Spleen (tissue), 11 donors: ENCODE data around the gene HMHB1. TPM values are rescaled to one million over a fixed set of nuclear protein-coding genes. Genes with fewer than 3 reads are reported as not detected.

Experiments used
- DNase-seq: peaks from one replicate; pipeline ENCODE4 v3.0.0-alpha.2; 2020
- H3K27ac ChIP-seq, 8 donors: fragments of 200-600 bp; sonication (generic) in 7 of 8; 1 replicate in 4 of 8; 2 replicates in 4 of 8; pipeline versions ENCODE4 v1.5.0 to v1.8.0; 2016 to 2021; ENCODE audit warnings: inconsistent platforms in 4 of 8, mild to moderate bottlenecking in 4 of 8, moderate library complexity in 1 of 8
- H3K27me3 ChIP-seq, 7 donors: fragments of 200-600 bp; sonication (generic) in 6 of 7; replicated peaks in 1 of 7; 1 replicate in 4 of 7; 2 replicates in 3 of 7; pipeline versions ENCODE4 v1.5.0 to v1.8.0; 2016 to 2021; ENCODE audit warnings: inconsistent platforms in 3 of 7, mild to moderate bottlenecking in 1 of 7
- H3K36me3 ChIP-seq, 6 donors: fragments of 200-600 bp; sonication (generic) in 5 of 6; 1 replicate in 4 of 6; 2 replicates in 2 of 6; pipeline versions ENCODE4 v1.5.0 to v1.8.0; 2016 to 2021; ENCODE audit warnings: inconsistent platforms in 2 of 6
- H3K4me1 ChIP-seq, 6 donors: fragments of 200-600 bp; sonication (generic) in 5 of 6; 1 replicate in 3 of 6; 2 replicates in 3 of 6; pipeline versions ENCODE4 v1.5.0 to v1.8.0; 2016 to 2021; ENCODE audit warnings: inconsistent platforms in 3 of 6
- H3K4me3 ChIP-seq, 8 donors: fragments of 200-600 bp; sonication (generic) in 7 of 8; 1 replicate in 4 of 8; 2 replicates in 4 of 8; pipeline versions ENCODE4 v1.5.0 to v1.8.0; 2016 to 2021; ENCODE audit warnings: inconsistent platforms in 4 of 8, mild to moderate bottlenecking in 4 of 8, moderate library complexity in 2 of 8
- H3K9me3 ChIP-seq, 8 donors: fragments of 200-600 bp; sonication (generic) in 7 of 8; 1 replicate in 4 of 8; 2 replicates in 4 of 8; pipeline versions ENCODE4 v1.5.0 to v1.8.0; 2016 to 2021; ENCODE audit warnings: inconsistent platforms in 4 of 8
- CTCF ChIP-seq, 11 experiments: fragments of 200-600 bp in 7 of 11; fragments of 450-650 bp in 4 of 11; sonication (generic) in 4 of 11; IDR thresholded peaks in 8 of 11; conservative IDR thresholded peaks in 3 of 11; 1 replicate in 7 of 11; 2 replicates in 4 of 11; pipeline versions ENCODE4 v1.4.0 to v1.8.0; 2016 to 2021; ENCODE audit warnings: antibody characterized with exemption in 11 of 11, inconsistent platforms in 4 of 11, mild to moderate bottlenecking in 1 of 11
- POLR2A ChIP-seq, 3 donors: fragments of 450-650 bp; IDR thresholded peaks; one replicate each; pipeline ENCODE4 v1.5.1; 2017; ENCODE audit warnings: antibody characterized with exemption in 3 of 3, mild to moderate bottlenecking in 1 of 3
- POLR2AphosphoS5 ChIP-seq, 3 donors: sonication (generic); formaldehyde crosslinking; IDR thresholded peaks; one replicate each; pipeline ENCODE4 v1.5.1; 2017; ENCODE audit warnings: antibody characterized with exemption in 3 of 3
- WGBS, 5 donors: extraction: QIAGEN DNeasy Blood & Tissue Kit in 3 of 5; methylation state at CpG; one replicate each; pipeline versions ENCODE4 v1.1.5 to v1.1.7; 2013 to 2018; 5-methylcytosine and 5-hydroxymethylcytosine counted together
- intact Hi-C: fragments of 100-400 bp; cut with DNase I; formaldehyde crosslinking; loops from one replicate; pipeline ENCODE4 v1.15.0; 2023; ENCODE audit warnings: low total_unique reads
- polyA plus RNA-seq, 3 donors: library from polyadenylated mRNA; stranded (reverse); fragments of 200-250 nt; gene quantifications; one replicate each; pipeline ENCODE4 v1.2.1, GENCODE V29; 2013
- total RNA-seq, 7 donors: library from RNA; depleted of rRNA in 3 of 7; stranded (reverse); fragments of >200 nt in 3 of 7; fragmentation: NEBNext Ultra II Directional in 4 of 7; extraction: Animal tissue kit (Norgen Biotek cat#: 25700) in 4 of 7; gene quantifications; one replicate each; pipeline versions ENCODE4 v1.1.0 to v1.2.1, GENCODE V29; 2016 to 2021
- donor health status: healthy with polysubstance abuse.
- donor health status: DM: no; HTN: no; CAD: no; lungs with moderate emphysema.
- donor health status: DM: no; HTN: no; CAD: no.
- donor health status: Bipolar disorder and iron deficiency.
- donor health status: healthy.
- donor health status: DM: no; HTN: no; CAD: no.
- donor health status: DM: yes; HTN: yes; CAD: no.

HMHB1 gene
- total and polyA plus RNA-seq, 10 donors, result 0.94 TPM; not detected in 9

- intact Hi-C loops, result no loop called here
- Histone ChIP-seq H3K9me3 (peaks cover 0 to 4% (median 0%) of the 10 kb centered on the region in 8 donors), H3K4me1 (no peaks in the 10 kb centered on the region), H3K36me3 (no peaks in the 10 kb centered on the region), H3K27me3 (no peaks in the 10 kb centered on the region), H3K27ac (no peak overlapping the region), H3K4me3 (no peak overlapping the region)
- TF ChIP-seq POLR2A (IDR thresholded peaks at IDR 0.05), result no peak
- TF ChIP-seq POLR2AphosphoS5 (IDR thresholded peaks at IDR 0.05), result no peak
- TF ChIP-seq CTCF (IDR thresholded peaks at IDR 0.05 in 8 of 11, conservative IDR thresholded peaks at IDR 0.05 in 3 of 11), result no peak
- WGBS, 5 donors, result 65 to 86% (median 84%) methylated on average over 3 of the region's 3 CpGs
- DNase-seq, result no peak
These were observed 29.2 kb upstream of the HMHB1 start for GRCh38 chr5:143782588-143783386.

- no peak for TF ChIP-seq POLR2AphosphoS5 (IDR thresholded peaks at IDR 0.05)
- TF ChIP-seq CTCF (IDR thresholded peaks at IDR 0.05 in 8 of 11, conservative IDR thresholded peaks at IDR 0.05 in 3 of 11), result no peak
- peaks cover 0 to 18% (median 6%) of the 10 kb centered on the region in 6 donors for H3K4me1 ChIP-seq
- intact Hi-C loops, result no loop called here
- H3K4me3 ChIP-seq, result no peak overlapping the region
- H3K27ac ChIP-seq, result no peak overlapping the region
- WGBS, 5 donors, result 88 to 98% (median 94%) methylated on average over 1 of the region's 1 CpG
- no peak for DNase-seq
- H3K9me3 ChIP-seq, result peaks cover 0 to 4% (median 0%) of the 10 kb centered on the region in 8 donors
- H3K36me3 ChIP-seq, result no peaks in the 10 kb centered on the region
- H3K27me3 ChIP-seq, result no peaks in the 10 kb centered on the region
These were observed 23.6 kb upstream of the HMHB1 start for GRCh38 chr5:143788401-143788800.

GRCh38 chr5:143790457-143791112 is 21.4 kb upstream of the HMHB1 start:
- WGBS, 5 donors, result 88 to 89% (median 89%) methylated on average over 2 of the region's 2 CpGs
- Histone ChIP-seq H3K4me3 (no peak overlapping the region), H3K4me1 (peaks cover 0 to 18% (median 6%) of the 10 kb centered on the region in 6 donors), H3K36me3 (no peaks in the 10 kb centered on the region), H3K9me3 (no peaks in the 10 kb centered on the region), H3K27ac (no peak overlapping the region), H3K27me3 (no peaks in the 10 kb centered on the region)
- DNase-seq, result no peak
- no peak for TF ChIP-seq POLR2A (IDR thresholded peaks at IDR 0.05)
- TF ChIP-seq CTCF (IDR thresholded peaks at IDR 0.05 in 8 of 11, conservative IDR thresholded peaks at IDR 0.05 in 3 of 11), result no peak
- no peak for TF ChIP-seq POLR2AphosphoS5 (IDR thresholded peaks at IDR 0.05)
- intact Hi-C loops, result no loop called here
